Skeletal muscle satellite cell (primary cell): ENCODE results near the gene AGBL4.
A peak's percentile ranks its signal among the peaks of the same experiment; 100 is the strongest.

Experiments used
- H3K27me3 ChIP-seq: 2 replicates; pipeline ENCODE4 v1.7.0; 2013; ENCODE audit warnings: low read length; ENCODE audit not compliant: control insufficient read depth, insufficient read depth
- H3K36me3 ChIP-seq: 2 replicates; pipeline ENCODE4 v1.7.0; 2013; ENCODE audit warnings: mild to moderate bottlenecking, control low read depth, low read length; ENCODE audit not compliant: insufficient read depth
- H3K4me1 ChIP-seq: 2 replicates; pipeline ENCODE4 v1.7.0; 2013; ENCODE audit warnings: low read length; ENCODE audit not compliant: control insufficient read depth, insufficient read depth
- H3K4me2 ChIP-seq: 2 replicates; pipeline ENCODE4 v1.7.0; 2013; ENCODE audit warnings: mild to moderate bottlenecking, low read length
- H3K4me3 ChIP-seq: 2 replicates; pipeline ENCODE4 v1.7.0; 2013; ENCODE audit warnings: low read length
- H3K9ac ChIP-seq: 2 replicates; pipeline ENCODE4 v1.7.0; 2013; ENCODE audit warnings: mild to moderate bottlenecking, low read depth, low read length, moderate library complexity
- H3K9me3 ChIP-seq: replicated peaks from 2 replicates; pipeline ENCODE4 v1.7.0; 2013; ENCODE audit warnings: mild to moderate bottlenecking, control low read depth, low read length

AGBL4 gene

DNA sequence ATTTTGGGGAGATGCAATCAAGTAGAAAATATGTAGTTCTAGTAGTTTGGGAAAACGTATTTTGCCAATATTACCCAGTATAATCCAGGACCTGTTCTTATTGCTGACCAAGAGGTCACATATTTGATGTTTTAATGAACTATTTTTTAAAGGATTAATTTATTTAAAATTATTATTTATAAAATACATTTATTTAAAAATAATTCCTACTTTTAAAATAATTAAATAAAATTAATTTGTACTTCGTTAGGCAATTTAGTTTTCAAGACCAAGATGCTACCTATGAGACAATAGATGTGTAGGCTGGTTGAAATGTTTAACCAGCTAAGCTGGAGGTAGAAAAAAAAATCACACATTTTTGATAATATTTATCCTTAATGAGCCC, 1106.7 kb downstream of the AGBL4 start:
- no peaks in the 10 kb centered on the region for H3K27me3 ChIP-seq
- peaks cover 2% of the 10 kb centered on the region for H3K4me1 ChIP-seq
- no peaks in the 10 kb centered on the region for H3K9me3 ChIP-seq
- no peak overlapping the region for H3K4me2 ChIP-seq
- no peak overlapping the region for H3K4me3 ChIP-seq
- H3K9ac ChIP-seq, result no peak overlapping the region
- no peaks in the 10 kb centered on the region for H3K36me3 ChIP-seq

DNA sequence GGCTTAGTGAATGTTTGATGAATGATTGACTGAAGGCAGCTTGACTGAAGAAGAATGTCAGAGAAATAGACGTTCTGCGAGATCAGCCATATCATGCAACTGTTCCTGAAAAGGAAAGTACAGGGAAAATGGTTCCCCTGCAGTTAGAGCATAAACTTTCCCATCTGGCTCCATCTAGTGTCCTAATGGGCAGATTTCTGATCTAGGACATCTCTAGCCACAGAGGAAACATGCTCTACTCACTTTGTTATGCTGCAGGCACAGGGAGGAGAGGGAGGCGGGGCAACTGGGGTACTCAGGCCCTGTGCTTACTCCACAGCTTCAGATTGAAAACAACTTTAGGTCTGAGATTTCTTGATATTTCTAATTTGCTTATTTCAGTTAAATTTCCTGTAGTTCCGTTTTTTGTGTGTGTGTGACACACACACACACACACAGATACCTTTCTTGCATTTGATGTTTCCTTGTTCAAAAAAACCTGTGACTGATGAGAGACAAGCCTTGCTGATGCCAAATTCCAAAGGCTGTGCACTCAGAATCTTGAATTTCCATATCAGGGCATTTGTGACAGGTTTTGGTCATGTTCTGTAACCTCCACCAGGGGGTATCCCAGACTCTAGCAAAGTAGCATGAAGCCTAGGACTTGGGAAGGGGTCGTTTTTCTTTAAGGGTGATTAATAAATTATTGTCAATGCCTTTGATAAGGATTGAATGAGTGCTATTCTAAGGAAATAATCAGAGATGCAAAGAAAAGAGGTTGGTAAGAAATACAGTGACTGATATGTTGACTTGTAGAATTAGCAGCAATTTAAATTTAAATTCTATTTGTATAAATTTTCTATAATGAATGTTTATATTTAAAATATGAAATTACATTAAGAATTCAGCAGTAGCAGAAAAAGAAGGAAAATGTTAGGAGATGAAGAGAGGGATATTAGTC, 1107.4 kb downstream of the AGBL4 start:
- Histone ChIP-seq H3K4me1 (peaks cover 2% of the 10 kb centered on the region), H3K27me3 (no peaks in the 10 kb centered on the region), H3K36me3 (no peaks in the 10 kb centered on the region), H3K9ac (peak overlapping the region; percentile 29), H3K4me3 (no peak overlapping the region), H3K9me3 (no peaks in the 10 kb centered on the region), H3K4me2 (peak overlapping the region; percentile 59)

DNA sequence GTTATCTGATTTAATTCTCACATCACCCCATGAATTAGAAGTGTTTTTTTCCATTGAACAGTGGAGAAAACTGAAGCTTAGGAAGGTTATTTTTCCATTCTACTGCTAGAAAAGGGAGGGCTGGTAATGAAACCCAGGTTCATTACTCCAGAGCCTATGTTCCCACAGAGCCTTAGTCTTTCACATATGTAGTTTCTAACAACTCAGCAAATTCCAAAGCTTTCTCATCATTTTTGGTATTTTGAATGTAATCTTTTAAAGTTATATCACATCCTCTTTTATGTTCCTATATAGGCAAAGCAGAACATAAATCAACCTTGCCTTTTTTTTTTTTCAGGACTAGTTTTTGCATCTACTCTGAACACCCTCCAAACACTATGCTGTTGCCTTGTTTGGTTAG, 1115.1 kb downstream of the AGBL4 start:
- Histone ChIP-seq H3K9ac (no peak overlapping the region), H3K4me1 (no peaks in the 10 kb centered on the region), H3K4me2 (no peak overlapping the region), H3K9me3 (no peaks in the 10 kb centered on the region), H3K36me3 (no peaks in the 10 kb centered on the region), H3K27me3 (peaks cover 5% of the 10 kb centered on the region), H3K4me3 (no peak overlapping the region)

DNA sequence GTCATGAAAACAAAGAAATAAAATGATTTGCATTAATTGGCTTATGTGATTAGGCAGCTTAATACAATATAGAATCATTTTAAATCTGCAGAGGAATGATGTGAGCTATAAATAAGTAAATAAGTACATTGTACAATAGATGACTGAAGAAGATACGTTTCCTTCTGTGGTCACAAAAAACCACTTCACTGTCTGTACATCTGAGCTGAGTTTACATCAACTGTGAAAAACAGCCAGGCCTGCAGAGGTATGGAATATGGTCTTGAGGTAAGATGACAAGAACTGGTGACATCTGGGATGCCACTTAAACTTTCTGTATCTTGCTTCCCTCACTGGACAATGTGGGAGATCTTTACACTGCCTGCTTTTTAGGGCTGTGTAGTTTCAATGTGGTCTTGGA, 1117.0 kb downstream of the AGBL4 start:
- H3K36me3 ChIP-seq, result no peaks in the 10 kb centered on the region
- no peak overlapping the region for H3K4me3 ChIP-seq
- H3K9me3 ChIP-seq, result no peaks in the 10 kb centered on the region
- no peaks in the 10 kb centered on the region for H3K4me1 ChIP-seq
- H3K27me3 ChIP-seq, result peaks cover 5% of the 10 kb centered on the region
- no peak overlapping the region for H3K9ac ChIP-seq
- no peak overlapping the region for H3K4me2 ChIP-seq

DNA sequence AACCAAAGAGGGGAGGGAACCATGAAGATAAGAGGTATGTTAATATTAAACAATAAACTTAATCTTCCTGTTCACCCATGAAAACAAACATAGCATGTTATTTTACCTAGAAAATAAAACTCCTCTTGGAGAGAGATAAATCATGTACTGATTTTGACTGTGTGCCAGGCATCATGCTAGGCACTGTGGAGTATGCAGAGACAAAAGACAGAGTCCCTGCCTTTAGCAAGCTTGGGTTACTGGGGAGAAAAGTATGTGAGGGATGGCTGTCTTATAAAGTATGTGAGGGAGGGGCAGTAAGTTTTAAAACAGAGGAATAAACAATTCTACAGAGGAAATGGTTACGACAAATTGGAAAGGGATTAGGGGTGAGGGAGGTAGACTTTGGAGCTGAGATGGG, 1117.6 kb downstream of the AGBL4 start:
- Histone ChIP-seq H3K4me1 (no peaks in the 10 kb centered on the region), H3K27me3 (peaks cover 5% of the 10 kb centered on the region), H3K9ac (no peak overlapping the region), H3K4me3 (no peak overlapping the region), H3K36me3 (no peaks in the 10 kb centered on the region), H3K9me3 (no peaks in the 10 kb centered on the region), H3K4me2 (no peak overlapping the region)

DNA sequence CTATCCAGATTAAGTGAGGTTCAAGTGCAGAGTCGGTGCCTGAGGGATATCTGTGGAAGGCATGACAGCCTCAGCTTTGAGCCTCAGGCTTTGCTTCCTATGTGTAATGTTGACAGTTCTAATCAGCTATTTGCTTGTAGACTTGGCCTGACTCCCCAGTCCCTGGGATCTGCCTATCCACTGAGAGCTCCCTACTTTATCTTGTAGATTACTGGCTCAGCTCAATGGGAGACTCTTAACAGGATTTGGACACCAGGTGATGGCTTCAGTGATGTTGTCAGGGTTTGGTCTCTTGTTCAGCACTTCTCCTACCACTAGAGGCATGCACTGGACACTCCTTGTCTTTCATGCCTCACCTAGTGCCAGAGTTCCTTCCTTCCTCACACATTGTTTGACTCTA, 1120.5 kb downstream of the AGBL4 start:
- Histone ChIP-seq H3K27me3 (no peaks in the 10 kb centered on the region), H3K36me3 (no peaks in the 10 kb centered on the region), H3K4me1 (no peaks in the 10 kb centered on the region), H3K4me2 (no peak overlapping the region), H3K9ac (no peak overlapping the region), H3K4me3 (no peak overlapping the region), H3K9me3 (no peaks in the 10 kb centered on the region)

DNA sequence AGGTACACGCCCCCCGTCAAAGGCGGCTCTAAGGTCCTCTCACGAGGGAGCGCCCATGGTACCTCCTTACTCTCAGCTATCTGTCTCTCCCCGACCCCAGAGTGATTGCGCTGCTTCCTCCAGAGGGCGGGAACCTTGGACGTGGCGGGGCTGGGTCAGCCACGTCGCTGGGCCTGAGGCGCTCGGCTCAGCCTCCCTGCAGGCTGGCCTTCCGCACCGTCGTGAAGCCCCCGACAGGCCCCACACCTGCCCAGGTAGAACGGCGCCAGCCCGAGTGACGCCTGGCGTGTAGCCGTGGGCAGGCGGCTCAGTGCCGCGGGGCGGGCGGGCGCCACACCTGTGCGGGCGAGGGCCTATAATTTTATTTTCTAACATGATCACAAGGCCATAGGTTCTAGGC, 1124.9 kb downstream of the AGBL4 start:
- no peaks in the 10 kb centered on the region for H3K4me1 ChIP-seq
- no peak overlapping the region for H3K4me3 ChIP-seq
- peaks cover 5% of the 10 kb centered on the region for H3K27me3 ChIP-seq
- H3K9ac ChIP-seq, result no peak overlapping the region
- no peaks in the 10 kb centered on the region for H3K36me3 ChIP-seq
- no peak overlapping the region for H3K4me2 ChIP-seq
- H3K9me3 ChIP-seq, result no peaks in the 10 kb centered on the region

DNA sequence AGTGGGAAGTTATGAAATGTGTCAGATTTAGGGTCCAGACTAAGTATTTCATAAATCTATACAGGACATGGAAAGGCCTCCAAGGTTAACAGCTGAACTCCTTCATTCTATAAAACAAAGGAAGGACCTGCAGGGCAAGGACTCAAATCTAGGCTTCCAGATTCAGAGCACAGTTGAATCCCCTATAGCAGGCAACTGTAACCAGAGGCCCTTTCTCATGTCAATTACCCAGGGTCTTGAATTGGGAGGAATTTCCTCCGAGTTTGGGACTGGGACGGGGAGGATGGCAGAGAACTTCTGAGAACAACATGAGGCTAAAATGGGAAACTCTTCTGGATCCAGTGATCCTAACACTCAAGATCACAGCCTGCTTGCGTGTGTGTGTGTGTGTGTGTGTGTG, 1134.1 kb downstream of the AGBL4 start:
- no peak overlapping the region for H3K4me3 ChIP-seq
- H3K4me1 ChIP-seq, result no peaks in the 10 kb centered on the region
- H3K27me3 ChIP-seq, result peaks cover 16% of the 10 kb centered on the region
- H3K9me3 ChIP-seq, result no peaks in the 10 kb centered on the region
- H3K4me2 ChIP-seq, result no peak overlapping the region
- H3K36me3 ChIP-seq, result no peaks in the 10 kb centered on the region
- H3K9ac ChIP-seq, result no peak overlapping the region

DNA sequence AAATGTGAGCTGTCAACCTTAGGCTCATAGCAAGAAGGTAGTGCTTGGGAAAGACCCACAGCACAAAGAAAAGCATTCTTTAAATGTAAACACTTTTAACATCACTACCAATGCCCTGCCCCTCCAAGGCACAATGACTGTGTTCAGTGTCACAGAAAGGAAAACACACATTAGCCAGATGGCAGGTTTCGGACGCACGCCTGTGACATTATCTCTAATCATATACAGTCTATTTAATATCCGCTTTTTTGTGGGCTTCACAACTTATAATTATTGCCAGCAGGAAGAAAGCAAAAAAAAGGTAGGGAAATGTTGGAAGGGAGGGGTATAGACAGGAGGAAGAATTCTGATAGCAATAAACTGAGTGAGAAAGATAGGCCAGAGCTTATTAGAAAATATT, 1134.7 kb downstream of the AGBL4 start:
- Histone ChIP-seq H3K4me2 (no peak overlapping the region), H3K36me3 (no peaks in the 10 kb centered on the region), H3K9ac (no peak overlapping the region), H3K4me1 (no peaks in the 10 kb centered on the region), H3K9me3 (no peaks in the 10 kb centered on the region), H3K4me3 (no peak overlapping the region), H3K27me3 (peaks cover 16% of the 10 kb centered on the region)

DNA sequence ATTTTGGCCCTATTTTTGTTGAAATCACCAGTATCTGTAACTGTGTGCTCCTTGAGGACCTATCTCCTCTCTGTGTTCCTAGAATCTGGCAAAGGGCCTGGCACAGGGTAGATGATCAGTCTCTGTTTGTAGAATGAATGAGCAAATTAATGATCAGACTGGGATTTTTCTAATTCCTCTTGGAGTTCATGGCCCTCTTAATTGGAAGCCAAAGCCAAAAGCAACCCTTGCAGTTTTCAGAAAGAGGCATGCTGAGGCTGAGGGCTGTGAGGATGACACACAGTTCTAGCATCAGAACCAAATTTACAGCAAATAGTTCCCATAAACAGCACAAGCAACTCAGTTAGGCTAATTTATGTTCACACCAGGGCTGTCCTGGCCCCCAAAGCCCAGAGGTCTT, 1136.0 kb downstream of the AGBL4 start:
- no peak overlapping the region for H3K4me2 ChIP-seq
- H3K9ac ChIP-seq, result no peak overlapping the region
- no peak overlapping the region for H3K4me3 ChIP-seq
- peaks cover 16% of the 10 kb centered on the region for H3K27me3 ChIP-seq
- no peaks in the 10 kb centered on the region for H3K9me3 ChIP-seq
- no peaks in the 10 kb centered on the region for H3K4me1 ChIP-seq
- no peaks in the 10 kb centered on the region for H3K36me3 ChIP-seq

DNA sequence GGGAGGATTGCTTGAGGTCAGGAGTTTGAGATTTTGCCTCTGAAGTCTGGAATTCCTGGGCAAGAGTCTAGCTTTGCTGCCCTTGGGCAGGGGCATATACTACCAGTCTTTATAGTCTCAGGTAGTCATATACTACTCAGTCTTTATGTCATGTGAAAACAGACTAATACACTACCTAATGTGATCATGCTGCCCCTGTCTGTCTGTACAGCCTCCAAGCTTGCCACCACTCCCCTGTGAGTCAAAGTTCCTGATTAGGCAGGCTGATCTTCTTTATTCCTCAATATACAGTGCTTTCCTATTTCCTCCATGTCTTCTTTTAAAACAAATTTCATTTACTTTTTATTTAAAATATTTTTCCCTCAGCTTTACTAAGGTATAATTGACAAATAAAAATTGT, 1141.7 kb downstream of the AGBL4 start:
- Histone ChIP-seq H3K4me3 (no peak overlapping the region), H3K9ac (no peak overlapping the region), H3K27me3 (peaks cover 6% of the 10 kb centered on the region), H3K4me2 (no peak overlapping the region), H3K36me3 (no peaks in the 10 kb centered on the region), H3K4me1 (peaks cover 16% of the 10 kb centered on the region), H3K9me3 (no peaks in the 10 kb centered on the region)
